Left forelimb (tissue), 1 donor: ENCODE data around the gene GALC.

Experiments used
- DNase-seq: peaks from one replicate; pipeline ENCODE4 v3.0.0-alpha.2; 2018; ENCODE audit warnings: low spot score

Gene GALC

GRCh38 chr14:87955501-87955900 lies 37.5 kb downstream of the GALC start:
- DNase-seq, result no peak

GRCh38 chr14:87952307-87953094 lies 40.5 kb downstream of the GALC start:
- no peak for DNase-seq

- DNase-seq, result no peak
These were observed 47.9 kb downstream of the GALC start for GRCh38 chr14:87944987-87945604.

GRCh38 chr14:87940894-87941293 lies 52.1 kb downstream of the GALC start:
- no peak for DNase-seq

- DNase-seq, result no peak
These were observed 52.6 kb downstream of the GALC start for GRCh38 chr14:87940382-87940781.

GRCh38 chr14:87935886-87936285 lies 57.1 kb downstream of the GALC start:
- DNase-seq, result no peak

GRCh38 chr14:87935081-87935828 lies 57.7 kb downstream of the GALC start:
- DNase-seq, result no peak

- DNase-seq, result no peak
These were observed 58.8 kb downstream of the GALC start for GRCh38 chr14:87934185-87934584.

- DNase-seq, result no peak
These were observed 76.1 kb downstream of the GALC start for GRCh38 chr14:87916886-87917275.

GRCh38 chr14:87916103-87916885 lies 76.7 kb downstream of the GALC start:
- no peak for DNase-seq

GRCh38 chr14:87908550-87908949 lies 84.4 kb downstream of the GALC start:
- DNase-seq, result no peak

GRCh38 chr14:87901652-87902051 lies 91.3 kb downstream of the GALC start:
- no peak for DNase-seq

GRCh38 chr14:87901236-87901635 lies 91.7 kb downstream of the GALC start:
- DNase-seq, result no peak

- no peak for DNase-seq
These were observed 93.8 kb downstream of the GALC start for GRCh38 chr14:87899228-87899627.

GRCh38 chr14:87898301-87898700 lies 94.7 kb downstream of the GALC start:
- no peak for DNase-seq

GRCh38 chr14:87896393-87897380 lies 96.3 kb downstream of the GALC start:
- DNase-seq, result no peak

GRCh38 chr14:87894920-87895319 lies 98.1 kb downstream of the GALC start:
- DNase-seq, result no peak

- DNase-seq, result no peak
These were observed 100.2 kb downstream of the GALC start for GRCh38 chr14:87892763-87893162.

GRCh38 chr14:87888136-87888999 lies 104.6 kb downstream of the GALC start:
- no peak for DNase-seq

GRCh38 chr14:87883750-87884149 lies 109.2 kb downstream of the GALC start:
- DNase-seq, result no peak
